ENCODE measurements around the gene FAM120A.

The FAM120A gene

GRCh38 chr9:93582115-93582514 is 130.6 kb downstream of the FAM120A start:
- peak; percentile 90 to 98 for DNase-seq

GRCh38 chr9:93582550-93582949 is 131.1 kb downstream of the FAM120A start:
- peak in 1 of 2 experiments; percentile 32 for DNase-seq

GRCh38 chr9:93585259-93585658 is 133.8 kb downstream of the FAM120A start:
- no peak for DNase-seq

- DNase-seq: no peak
Observed at GRCh38 chr9:93585695-93586094, 134.2 kb downstream of the FAM120A start.

GRCh38 chr9:93586290-93587057 is 135.0 kb downstream of the FAM120A start:
- no peak for DNase-seq

GRCh38 chr9:93587284-93587650 is 135.8 kb downstream of the FAM120A start:
- DNase-seq: no peak

GRCh38 chr9:93587651-93588347 is 136.3 kb downstream of the FAM120A start:
- DNase-seq: no peak

GRCh38 chr9:93588641-93589609 is 137.4 kb downstream of the FAM120A start:
- DNase-seq: no peak

- DNase-seq: peak in 1 of 2 experiments; percentile 33
Observed at GRCh38 chr9:93589688-93590087, 138.2 kb downstream of the FAM120A start.

GRCh38 chr9:93590609-93591234 is 139.2 kb downstream of the FAM120A start:
- no peak for DNase-seq

GRCh38 chr9:93591301-93592007 is 140.0 kb downstream of the FAM120A start:
- DNase-seq: no peak

GRCh38 chr9:93592008-93592642 is 140.6 kb downstream of the FAM120A start:
- DNase-seq: no peak

- DNase-seq: peak in 1 of 2 experiments; percentile 27
Observed at GRCh38 chr9:93592643-93593021, 141.1 kb downstream of the FAM120A start.

GRCh38 chr9:93593144-93593658 is 141.7 kb downstream of the FAM120A start:
- no peak for DNase-seq

- no peak for DNase-seq
Observed at GRCh38 chr9:93594041-93594756, 142.7 kb downstream of the FAM120A start.

- DNase-seq: no peak
Observed at GRCh38 chr9:93595461-93595860, 144.0 kb downstream of the FAM120A start.

- no peak for DNase-seq
Observed at GRCh38 chr9:93595861-93596365, 144.4 kb downstream of the FAM120A start.

- no peak for DNase-seq
Observed at GRCh38 chr9:93596399-93596798, 144.9 kb downstream of the FAM120A start.

GRCh38 chr9:93597142-93597706 is 145.7 kb downstream of the FAM120A start:
- no peak for DNase-seq

Data from NCI-H2081 (cell line).